B cell (primary cell): ENCODE results near the gene ZNF689.

Experiments used
- CTCF ChIP-seq: fragments of 200-600 bp; IDR thresholded peaks from one replicate; pipeline ENCODE4 v1.8.0; 2022; ENCODE audit warnings: antibody characterized with exemption, mild to moderate bottlenecking
- EZH2 ChIP-seq: IDR thresholded peaks from 2 replicates; pipeline ENCODE4 v1.6.1; 2012; ENCODE audit warnings: borderline replicate concordance, low read depth, mild to moderate bottlenecking, moderate library complexity, low read length; ENCODE audit not compliant: insufficient read depth, poor library complexity, severe bottlenecking

DNA sequence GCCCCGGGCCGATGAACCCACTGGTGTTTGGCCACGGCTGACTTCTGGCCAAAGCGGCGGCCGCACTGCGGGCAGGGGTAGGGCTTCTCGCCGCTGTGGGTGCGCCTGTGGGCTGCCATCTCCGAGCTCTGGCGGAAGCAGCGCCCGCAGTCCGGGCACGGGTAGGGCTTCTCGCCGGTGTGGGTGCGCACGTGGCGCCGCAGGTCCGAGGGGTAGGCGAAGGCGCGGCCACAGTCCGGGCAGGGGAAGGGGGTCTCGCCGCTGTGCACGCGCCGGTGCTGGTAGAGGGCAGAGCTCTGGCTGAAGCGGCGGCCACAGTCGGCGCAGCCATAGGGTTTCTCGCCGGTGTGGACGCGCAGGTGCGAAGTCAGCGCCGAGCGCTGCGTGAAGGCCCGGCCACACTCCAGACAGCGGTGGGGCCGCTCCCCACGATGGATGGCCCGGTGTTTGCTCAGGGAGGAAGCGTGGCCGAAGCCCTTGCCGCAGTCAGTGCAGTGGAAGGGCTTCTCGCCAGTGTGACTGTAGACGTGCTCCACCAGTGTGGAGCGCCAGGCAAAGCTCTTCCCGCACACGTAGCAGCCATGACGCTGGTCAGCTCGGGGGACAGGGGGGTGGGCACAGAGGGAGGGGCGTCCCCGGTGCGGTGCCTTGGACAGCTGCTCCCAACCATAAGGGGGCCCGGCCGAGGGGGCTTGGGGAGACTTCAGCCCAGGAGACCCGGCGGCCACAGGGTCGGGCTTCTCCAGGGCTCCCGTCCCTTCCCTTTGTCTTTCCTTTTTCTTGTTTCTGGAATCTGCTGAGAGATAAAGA is 54.7 kb downstream of the ZNF689 start:
- no peak for TF ChIP-seq CTCF
- TF ChIP-seq EZH2, result no peak
